IMR-90 (cell line): ENCODE data around the gene TLX1. TPM values are rescaled to one million over a fixed set of nuclear protein-coding genes. Genes with fewer than 3 reads are reported as not detected.

Source experiments
- ATAC-seq: fragments of 200-7000 bp; cut with Tn5 transposase; 2 replicates; pipeline ENCODE4 v1.9.1; 2020; ENCODE audit warnings: low read depth, mild to moderate bottlenecking, moderate library complexity
- BruUV-seq: library from RNA; stranded (reverse); fragments of 400-500 nt; replicated peaks from 2 replicates; lab custom pipeline; 2021; lab: Mats Ljungman, UMichigan
- CTCF ChIA-PET: fragments of 300-600 bp; formaldehyde crosslinking; extraction: SDS; loops from one replicate; lab custom pipeline; 2021; ENCODE audit warnings: antibody characterized with exemption; lab: Yijun Ruan, JAX
- POLR2A ChIA-PET: fragments of 300-600 bp; sonication (Branson Sonifier 250); formaldehyde crosslinking; loops from one replicate; lab custom pipeline; 2022; ENCODE audit warnings: antibody characterized with exemption; ENCODE audit not compliant: unreplicated experiment; lab: Charles Lee
- DNase-seq: peaks from one replicate; pipeline ENCODE4 v3.0.0; 2013
- H2AFZ ChIP-seq: replicated peaks from 2 replicates; pipeline ENCODE3; 2013; ENCODE audit warnings: low read length, mild to moderate bottlenecking; ENCODE audit not compliant: poor library complexity
- H2AK5ac ChIP-seq: 2 replicates; pipeline ENCODE4 v1.6.1; 2013; ENCODE audit warnings: low read depth, low read length, inconsistent platforms
- H2AK9ac ChIP-seq: replicated peaks from 2 replicates; pipeline ENCODE3; 2013; ENCODE audit warnings: mild to moderate bottlenecking, low read depth, low read length, moderate library complexity; ENCODE audit not compliant: poor library complexity
- H2BK120ac ChIP-seq: 2 replicates; pipeline ENCODE4 v1.6.1; 2013; ENCODE audit warnings: low read depth, low read length, inconsistent platforms
- H2BK15ac ChIP-seq: 3 replicates; pipeline ENCODE4 v1.6.1; 2013; ENCODE audit warnings: low read depth, low read length, inconsistent platforms
- H2BK20ac ChIP-seq: 2 replicates; pipeline ENCODE4 v1.6.1; 2013; ENCODE audit warnings: low read depth, mild to moderate bottlenecking, inconsistent platforms, low read length, moderate library complexity
- H2BK5ac ChIP-seq: 2 replicates; pipeline ENCODE4 v1.6.1; 2013; ENCODE audit warnings: mild to moderate bottlenecking, low read depth, low read length, inconsistent platforms; ENCODE audit not compliant: poor library complexity, severe bottlenecking
- H3K14ac ChIP-seq: replicated peaks from 2 replicates; pipeline ENCODE4 v1.6.1; 2013; ENCODE audit warnings: low read depth, low read length, inconsistent platforms
- H3K18ac ChIP-seq: 2 replicates; pipeline ENCODE4 v1.6.1; 2013; ENCODE audit warnings: low read depth, low read length, control low read depth
- H3K23ac ChIP-seq: 2 replicates; pipeline ENCODE4 v1.6.1; 2013; ENCODE audit warnings: low read depth, low read length, inconsistent platforms
- H3K27ac ChIP-seq: 2 replicates; pipeline ENCODE4 v1.5.1; 2013; ENCODE audit warnings: mild to moderate bottlenecking, control low read depth, low read length; ENCODE audit not compliant: insufficient read depth
- H3K27me3 ChIP-seq: 2 replicates; pipeline ENCODE4 v1.6.1; 2013; ENCODE audit warnings: low read length; ENCODE audit not compliant: control insufficient read depth, insufficient read depth
- H3K36me3 ChIP-seq: 2 replicates; pipeline ENCODE4 v1.6.1; 2013; ENCODE audit warnings: low read length, mixed read lengths; ENCODE audit not compliant: control insufficient read depth, insufficient read depth
- H3K4ac ChIP-seq: 2 replicates; pipeline ENCODE4 v1.6.1; 2013; ENCODE audit warnings: low read depth, low read length, inconsistent platforms
- H3K4me1 ChIP-seq: 2 replicates; pipeline ENCODE4 v1.6.1; 2013; ENCODE audit warnings: low read length, mixed read lengths; ENCODE audit not compliant: control insufficient read depth, insufficient read depth
- H3K4me2 ChIP-seq: 2 replicates; pipeline ENCODE4 v1.6.1; 2013; ENCODE audit warnings: low read depth, mild to moderate bottlenecking, control low read depth, low read length, moderate library complexity
- H3K4me3 ChIP-seq: 2 replicates; pipeline ENCODE4 v1.5.1; 2013; ENCODE audit warnings: low read depth, mild to moderate bottlenecking, control low read depth, low read length, moderate library complexity; ENCODE audit not compliant: insufficient read depth
- H3K56ac ChIP-seq: 2 replicates; pipeline ENCODE4 v1.6.1; 2013; ENCODE audit warnings: low read length, inconsistent platforms; ENCODE audit not compliant: insufficient read depth; ENCODE audit errors: extremely low read depth
- H3K79me1 ChIP-seq, 2 experiments: 2 replicates each; pipeline ENCODE4 v1.6.1; 2013; ENCODE audit warnings: low read length in 2 of 2, inconsistent platforms in 1 of 2, low read depth in 1 of 2
- H3K9ac ChIP-seq: 2 replicates; pipeline ENCODE4 v1.6.1; 2013; ENCODE audit warnings: low read depth, low read length, control low read depth
- H3K9me1 ChIP-seq: 2 replicates; pipeline ENCODE4 v1.6.1; 2013; ENCODE audit warnings: low read length, inconsistent platforms; ENCODE audit not compliant: insufficient read depth
- H3K9me3 ChIP-seq: 2 replicates; pipeline ENCODE4 v1.6.1; 2013; ENCODE audit warnings: low read length; ENCODE audit not compliant: control insufficient read depth, insufficient read depth
- H4K20me1 ChIP-seq: 2 replicates; pipeline ENCODE4 v1.6.1; 2013; ENCODE audit warnings: low read length, inconsistent platforms; ENCODE audit not compliant: insufficient read depth
- H4K5ac ChIP-seq: 2 replicates; pipeline ENCODE4 v1.6.1; 2013; ENCODE audit warnings: mild to moderate bottlenecking, low read depth, low read length, control low read depth
- H4K8ac ChIP-seq, 2 experiments: 2 replicates each; pipeline ENCODE4 v1.6.1; 2013; ENCODE audit warnings: low read depth in 2 of 2, low read length in 2 of 2, control low read depth in 1 of 2, inconsistent platforms in 1 of 2
- H4K91ac ChIP-seq: 2 replicates; pipeline ENCODE4 v1.6.1; 2013; ENCODE audit warnings: low read depth, low read length, inconsistent platforms; ENCODE audit not compliant: insufficient read depth
- BHLHE40 ChIP-seq: fragments of 150-350 bp; IDR thresholded peaks from 2 replicates; pipeline ENCODE4 v1.6.1; 2016; ENCODE audit warnings: mild to moderate bottlenecking, low read depth, low read length
- CEBPB ChIP-seq: IDR thresholded peaks from 2 replicates; pipeline ENCODE4 v1.6.1; 2012; ENCODE audit warnings: low read depth, low read length, improper control_type of control experiment
- CHD1 ChIP-seq: IDR thresholded peaks from 2 replicates; pipeline ENCODE4 v1.6.1; 2012; ENCODE audit warnings: low read depth, low read length, improper control_type of control experiment
- FOS ChIP-seq: fragments of 150-350 bp; IDR thresholded peaks from 2 replicates; pipeline ENCODE4 v1.6.1; 2016; ENCODE audit warnings: low read depth, low read length
- MAFK ChIP-seq: IDR thresholded peaks from 2 replicates; pipeline ENCODE4 v1.6.1; 2012; ENCODE audit warnings: low read depth, low read length, improper control_type of control experiment
- MAZ ChIP-seq: IDR thresholded peaks from 2 replicates; pipeline ENCODE4 v1.6.1; 2012; ENCODE audit warnings: low read depth, mild to moderate bottlenecking, low read length, improper control_type of control experiment, moderate library complexity, borderline replicate concordance
- MXI1 ChIP-seq: IDR thresholded peaks from 2 replicates; pipeline ENCODE4 v1.6.1; 2012; ENCODE audit warnings: low read depth, mild to moderate bottlenecking, low read length, moderate library complexity, borderline replicate concordance
- NFE2L2 ChIP-seq: fragments of 150-350 bp; IDR thresholded peaks from 2 replicates; pipeline ENCODE4 v1.6.1; 2016; ENCODE audit warnings: low read depth, mild to moderate bottlenecking, low read length
- POLR2A ChIP-seq: IDR thresholded peaks from 2 replicates; pipeline ENCODE4 v1.6.1; 2012; ENCODE audit warnings: mild to moderate bottlenecking, low read depth, low read length
- RAD21 ChIP-seq: IDR thresholded peaks from 2 replicates; pipeline ENCODE4 v1.6.1; 2012; ENCODE audit warnings: low read length, improper control_type of control experiment
- RCOR1 ChIP-seq: IDR thresholded peaks from 2 replicates; pipeline ENCODE4 v1.6.1; 2012; ENCODE audit warnings: mild to moderate bottlenecking, low read length, improper control_type of control experiment; ENCODE audit not compliant: insufficient replicate concordance
- RFX5 ChIP-seq: IDR thresholded peaks from 2 replicates; pipeline ENCODE4 v1.8.0; 2012; ENCODE audit warnings: low read depth, mild to moderate bottlenecking, low read length, moderate library complexity
- SMC3 ChIP-seq: fragments of 150-350 bp; IDR thresholded peaks from 2 replicates; pipeline ENCODE4 v1.6.1; 2016; ENCODE audit warnings: low read depth, mild to moderate bottlenecking, antibody characterized with exemption, low read length, moderate library complexity
- WGBS, 2 experiments: methylation state at CpG; one replicate each; pipeline versions ENCODE4 v1.1.5 to v1.1.7; 2013; ENCODE audit warnings: missing lambda C conversion rate in 2 of 2; ENCODE audit not compliant: insufficient read length in 1 of 2; ENCODE audit errors: extremely low coverage in 2 of 2; 5-methylcytosine and 5-hydroxymethylcytosine counted together
- dilution Hi-C: fragments of 300-500 bp; cut with HindIII; formaldehyde crosslinking; loops from one replicate; pipeline ENCODE4 v1.14.3; 2018; ENCODE audit warnings: low sequenced_read_pairs; ENCODE audit not compliant: unreplicated experiment
- in situ Hi-C: fragments of 300-500 bp; cut with MboI; formaldehyde crosslinking; loops from 3 replicates; pipeline ENCODE4 v1.14.3; 2019; ENCODE audit warnings: low sequenced_read_pairs, inconsistent platforms, mixed read lengths
- intact Hi-C: fragments of 100-400 bp; cut with micrococcal nuclease; formaldehyde crosslinking; loops from 2 replicates; pipeline ENCODE4 v1.10.0; 2022
- polyA plus RNA-seq, 3 experiments: library from polyadenylated mRNA; depleted of rRNA; stranded (reverse); fragments of >200 nt; gene quantifications; 2 replicates each; pipeline ENCODE4 v1.2.3, GENCODE V29; 2012; ENCODE audit warnings: low replicate concordance in 1 of 3
- total RNA-seq: library from RNA; depleted of rRNA; stranded (reverse); fragments of >200 nt; gene quantifications from 2 replicates; pipeline ENCODE4 v1.2.3, GENCODE V29; 2012
- TF ChIP-seq, protein P1 (sequence below): fragments of 150-350 bp; IDR thresholded peaks from 2 replicates; pipeline ENCODE4 v1.6.1; 2016; ENCODE audit warnings: low read depth, mild to moderate bottlenecking, low read length, moderate library complexity, borderline replicate concordance
- TF ChIP-seq, protein P2 (sequence below): fragments of 150-350 bp; IDR thresholded peaks from 2 replicates; pipeline ENCODE4 v1.6.1; 2017; ENCODE audit warnings: mild to moderate bottlenecking, antibody characterized with exemption, low read length, low read depth
- TF ChIP-seq, protein P3 (sequence below): conservative IDR thresholded peaks from 2 replicates; pipeline ENCODE4 v1.5.1; 2012; ENCODE audit warnings: mild to moderate bottlenecking, low read depth, low read length, improper control_type of control experiment

TLX1 gene
- total and polyA plus RNA-seq, 2 of the 4 experiments (the other 2 are of a cell fraction) = not detected

DNA sequence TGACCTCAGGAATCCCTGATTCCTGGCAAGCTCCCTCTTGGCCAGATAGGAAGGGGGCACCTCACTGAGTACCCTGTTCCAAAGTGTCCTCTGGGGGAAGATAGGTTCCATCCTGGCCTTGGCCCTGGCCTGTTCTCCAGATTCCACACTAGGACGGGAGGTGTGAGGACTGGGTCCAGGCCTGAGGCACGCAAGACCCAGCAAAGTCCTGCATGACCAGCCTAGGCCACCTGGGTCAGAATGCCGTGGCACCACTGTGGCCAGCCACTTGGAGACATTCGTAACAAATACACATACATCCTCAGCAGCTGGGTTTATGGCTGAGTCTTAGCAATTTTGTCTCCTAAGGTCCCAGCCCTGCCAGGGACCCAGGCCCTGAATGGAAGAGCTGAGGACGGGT, 23.3 kb upstream of the TLX1 start:
- no peaks in the 10 kb centered on the region for H3K9me1 ChIP-seq
- TF ChIP-seq FOS = no peak
- TF ChIP-seq CEBPB = no peak
- no peak for TF ChIP-seq RCOR1
- TF ChIP-seq SMC3 = no peak
- no peak for TF ChIP-seq RFX5
- no peak for TF ChIP-seq NFE2L2
- TF ChIP-seq MXI1 = no peak
- no peak for TF ChIP-seq BHLHE40
- no peak for TF ChIP-seq CHD1
- no peak for TF ChIP-seq POLR2A
- no peak for TF ChIP-seq RAD21
- TF ChIP-seq MAFK = no peak
- no peak for TF ChIP-seq MAZ
- TF ChIP-seq, protein P1, sequence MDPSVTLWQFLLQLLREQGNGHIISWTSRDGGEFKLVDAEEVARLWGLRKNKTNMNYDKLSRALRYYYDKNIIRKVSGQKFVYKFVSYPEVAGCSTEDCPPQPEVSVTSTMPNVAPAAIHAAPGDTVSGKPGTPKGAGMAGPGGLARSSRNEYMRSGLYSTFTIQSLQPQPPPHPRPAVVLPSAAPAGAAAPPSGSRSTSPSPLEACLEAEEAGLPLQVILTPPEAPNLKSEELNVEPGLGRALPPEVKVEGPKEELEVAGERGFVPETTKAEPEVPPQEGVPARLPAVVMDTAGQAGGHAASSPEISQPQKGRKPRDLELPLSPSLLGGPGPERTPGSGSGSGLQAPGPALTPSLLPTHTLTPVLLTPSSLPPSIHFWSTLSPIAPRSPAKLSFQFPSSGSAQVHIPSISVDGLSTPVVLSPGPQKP = no peak
- TF ChIP-seq, protein P2, sequence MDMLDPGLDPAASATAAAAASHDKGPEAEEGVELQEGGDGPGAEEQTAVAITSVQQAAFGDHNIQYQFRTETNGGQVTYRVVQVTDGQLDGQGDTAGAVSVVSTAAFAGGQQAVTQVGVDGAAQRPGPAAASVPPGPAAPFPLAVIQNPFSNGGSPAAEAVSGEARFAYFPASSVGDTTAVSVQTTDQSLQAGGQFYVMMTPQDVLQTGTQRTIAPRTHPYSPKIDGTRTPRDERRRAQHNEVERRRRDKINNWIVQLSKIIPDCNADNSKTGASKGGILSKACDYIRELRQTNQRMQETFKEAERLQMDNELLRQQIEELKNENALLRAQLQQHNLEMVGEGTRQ = no peak
- TF ChIP-seq, protein P3, sequence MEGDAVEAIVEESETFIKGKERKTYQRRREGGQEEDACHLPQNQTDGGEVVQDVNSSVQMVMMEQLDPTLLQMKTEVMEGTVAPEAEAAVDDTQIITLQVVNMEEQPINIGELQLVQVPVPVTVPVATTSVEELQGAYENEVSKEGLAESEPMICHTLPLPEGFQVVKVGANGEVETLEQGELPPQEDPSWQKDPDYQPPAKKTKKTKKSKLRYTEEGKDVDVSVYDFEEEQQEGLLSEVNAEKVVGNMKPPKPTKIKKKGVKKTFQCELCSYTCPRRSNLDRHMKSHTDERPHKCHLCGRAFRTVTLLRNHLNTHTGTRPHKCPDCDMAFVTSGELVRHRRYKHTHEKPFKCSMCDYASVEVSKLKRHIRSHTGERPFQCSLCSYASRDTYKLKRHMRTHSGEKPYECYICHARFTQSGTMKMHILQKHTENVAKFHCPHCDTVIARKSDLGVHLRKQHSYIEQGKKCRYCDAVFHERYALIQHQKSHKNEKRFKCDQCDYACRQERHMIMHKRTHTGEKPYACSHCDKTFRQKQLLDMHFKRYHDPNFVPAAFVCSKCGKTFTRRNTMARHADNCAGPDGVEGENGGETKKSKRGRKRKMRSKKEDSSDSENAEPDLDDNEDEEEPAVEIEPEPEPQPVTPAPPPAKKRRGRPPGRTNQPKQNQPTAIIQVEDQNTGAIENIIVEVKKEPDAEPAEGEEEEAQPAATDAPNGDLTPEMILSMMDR = no peak
- H3K9ac ChIP-seq = no peak overlapping the region
- H3K23ac ChIP-seq = no peak overlapping the region
- ChIA-PET CTCF (no interaction called here), POLR2A (no interaction called here)
- BruUV-seq = no TSS peak
- no peak overlapping the region for H4K5ac ChIP-seq
- H3K27me3 ChIP-seq = peaks cover 66% of the 10 kb centered on the region
- no peak overlapping the region for H2BK20ac ChIP-seq
- H3K4me1 ChIP-seq = no peaks in the 10 kb centered on the region
- no peak overlapping the region for H3K56ac ChIP-seq
- dilution Hi-C loops = no loop called here
- no peak overlapping the region for H3K4me2 ChIP-seq
- H3K4ac ChIP-seq = no peak overlapping the region
- H3K14ac ChIP-seq = no peak overlapping the region
- H3K4me3 ChIP-seq = no peak overlapping the region
- peak overlapping the region; percentile 5 for H2AFZ ChIP-seq
- H2BK5ac ChIP-seq = no peak overlapping the region
- intact Hi-C loops = no loop called here
- H3K9me3 ChIP-seq = no peaks in the 10 kb centered on the region
- no peak overlapping the region for H3K27ac ChIP-seq
- whole genome bisulfite sequencing, 2 experiments = 33% methylated on average over 1 of the region's 5 CpGs; no CpG with 5 or more reads in 1 of the 2 experiments
- no peak overlapping the region for H2BK15ac ChIP-seq
- no peak overlapping the region for H2AK5ac ChIP-seq
- ATAC-seq (no peak), DNase-seq (no peak)
- H4K8ac ChIP-seq = no peak overlapping the region
- H4K20me1 ChIP-seq = no peaks in the 10 kb centered on the region
- no peak overlapping the region for H4K91ac ChIP-seq
- no peak overlapping the region for H3K18ac ChIP-seq
- H3K79me1 ChIP-seq = no peaks in the 10 kb centered on the region
- no peak overlapping the region for H2BK120ac ChIP-seq
- H3K36me3 ChIP-seq = no peaks in the 10 kb centered on the region
- H2AK9ac ChIP-seq = no peak overlapping the region
- in situ Hi-C loops = no loop called here
